ENCODE results near the gene PSMF1.

DNA sequence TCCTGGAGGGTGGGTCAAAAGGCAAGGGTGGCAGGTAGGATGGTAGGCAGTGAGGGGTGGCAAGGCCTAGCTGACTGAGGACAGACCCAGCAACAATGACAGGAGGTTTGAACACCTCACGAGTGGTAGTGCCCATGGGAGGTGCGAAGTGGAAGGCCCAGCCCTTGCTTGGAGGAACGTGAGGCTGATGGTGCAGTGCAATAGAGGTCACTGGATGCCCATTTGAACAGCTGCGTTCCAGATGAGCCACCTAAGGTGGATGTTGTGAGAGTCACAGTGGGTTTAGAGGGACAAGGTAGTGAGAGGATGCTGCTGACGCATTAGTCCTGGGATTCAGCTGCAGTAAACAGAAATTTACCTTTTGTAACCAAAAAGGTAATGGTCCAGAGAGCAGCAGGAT is 50.8 kb downstream of the PSMF1 start:
- TF ChIP-seq, protein P1, sequence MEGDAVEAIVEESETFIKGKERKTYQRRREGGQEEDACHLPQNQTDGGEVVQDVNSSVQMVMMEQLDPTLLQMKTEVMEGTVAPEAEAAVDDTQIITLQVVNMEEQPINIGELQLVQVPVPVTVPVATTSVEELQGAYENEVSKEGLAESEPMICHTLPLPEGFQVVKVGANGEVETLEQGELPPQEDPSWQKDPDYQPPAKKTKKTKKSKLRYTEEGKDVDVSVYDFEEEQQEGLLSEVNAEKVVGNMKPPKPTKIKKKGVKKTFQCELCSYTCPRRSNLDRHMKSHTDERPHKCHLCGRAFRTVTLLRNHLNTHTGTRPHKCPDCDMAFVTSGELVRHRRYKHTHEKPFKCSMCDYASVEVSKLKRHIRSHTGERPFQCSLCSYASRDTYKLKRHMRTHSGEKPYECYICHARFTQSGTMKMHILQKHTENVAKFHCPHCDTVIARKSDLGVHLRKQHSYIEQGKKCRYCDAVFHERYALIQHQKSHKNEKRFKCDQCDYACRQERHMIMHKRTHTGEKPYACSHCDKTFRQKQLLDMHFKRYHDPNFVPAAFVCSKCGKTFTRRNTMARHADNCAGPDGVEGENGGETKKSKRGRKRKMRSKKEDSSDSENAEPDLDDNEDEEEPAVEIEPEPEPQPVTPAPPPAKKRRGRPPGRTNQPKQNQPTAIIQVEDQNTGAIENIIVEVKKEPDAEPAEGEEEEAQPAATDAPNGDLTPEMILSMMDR (conservative IDR thresholded peaks at IDR 0.05), result no peak
- TF ChIP-seq EZH2 (IDR thresholded peaks at IDR 0.05; ENCODE audit: low read depth), result no peak

Data from PC-9 (cell line).